ENCODE data around the gene SGSH. TPM values are rescaled to one million over a fixed set of nuclear protein-coding genes. Genes with fewer than 3 reads are reported as not detected.

The SGSH gene
- total RNA-seq, 1 experiment from 2014 or later: 33.4 TPM

DNA sequence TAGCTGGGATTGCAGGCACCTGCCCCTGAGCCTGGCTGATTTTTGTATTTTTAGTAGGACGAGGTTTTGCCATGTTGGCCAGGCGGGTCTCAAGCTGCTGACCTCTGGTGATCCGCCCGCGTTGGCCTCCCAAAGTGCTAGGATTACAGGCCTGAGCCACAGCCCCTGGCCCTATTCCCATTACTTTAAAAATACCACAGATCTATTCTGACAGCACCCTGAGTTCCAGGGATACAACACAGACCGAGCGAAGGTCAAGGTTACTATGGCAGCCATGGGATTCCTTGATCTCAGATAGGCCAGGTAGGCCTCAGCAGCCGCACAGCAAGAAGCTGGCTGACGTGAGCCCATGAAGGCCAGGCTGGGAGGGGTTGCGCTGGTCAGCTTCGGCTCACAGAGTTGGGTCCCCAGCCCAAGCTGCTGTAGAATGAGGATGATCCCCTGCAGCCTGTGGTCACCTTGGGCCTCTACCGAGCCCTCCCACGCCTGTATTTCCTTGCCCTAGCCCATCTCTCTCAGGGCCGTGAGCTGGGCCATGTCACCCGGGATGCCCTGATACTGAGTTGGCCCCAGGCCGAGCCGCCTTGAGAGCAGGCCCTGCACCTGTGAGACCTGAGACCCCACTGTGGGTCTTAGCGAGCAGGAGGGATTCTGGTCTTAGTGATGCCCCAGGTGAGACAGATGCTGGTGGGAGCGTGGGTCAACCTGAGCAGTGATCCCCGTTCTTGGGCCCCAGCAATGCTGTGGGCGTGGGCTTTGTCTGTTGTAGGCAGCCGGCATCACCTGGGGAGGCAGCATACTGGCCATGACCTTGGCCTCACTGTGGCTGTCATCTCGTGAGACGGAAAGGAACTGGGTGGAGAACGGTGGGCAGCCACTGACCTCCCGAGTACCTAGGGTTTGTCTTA is 23.6 kb upstream of the SGSH start:
- intact Hi-C loops (cut with micrococcal nuclease; ENCODE audit: unreplicated experiment): no loop called here
- H3K4me1 ChIP-seq (ENCODE audit: insufficient read depth, low read length, poor library complexity, severe bottlenecking): no peaks in the 10 kb centered on the region

GRCh38 chr17:80242505-80242904 is 22.4 kb upstream of the SGSH start:
- H3K4me3 ChIP-seq (ENCODE audit: low read depth, low read length, poor library complexity, severe bottlenecking): no peak overlapping the region
- H3K27ac ChIP-seq (ENCODE audit: low read depth, low read length, poor library complexity, severe bottlenecking): no peak overlapping the region
- ChIA-PET CTCF (no interaction called here), POLR2A (ENCODE audit: low non-redundant PET) (no interaction called here)
- no peaks in the 10 kb centered on the region for H3K9me3 ChIP-seq (ENCODE audit: low read depth, low read length, poor library complexity, severe bottlenecking)
- H3K27me3 ChIP-seq (replicated peaks; ENCODE audit: insufficient read depth, low read depth, low read length, poor library complexity): no peaks in the 10 kb centered on the region
- H3K36me3 ChIP-seq (ENCODE audit: insufficient read depth, low read length, poor library complexity, severe bottlenecking): no peaks in the 10 kb centered on the region
- no peak for DNase-seq (ENCODE audit: low spot score)
- TF ChIP-seq CTCF (conservative IDR thresholded peaks at IDR 0.05; ENCODE audit: low read depth, low read length) (no peak), EZH2 (IDR thresholded peaks at IDR 0.05; ENCODE audit: borderline replicate concordance, low read depth, low read length, poor library complexity, severe bottlenecking) (no peak)
- BruUV-seq (replicated peaks): no TSS peak
- intact Hi-C loops (cut with micrococcal nuclease; ENCODE audit: unreplicated experiment): no loop called here
- H3K4me1 ChIP-seq (ENCODE audit: insufficient read depth, low read length, poor library complexity, severe bottlenecking): no peaks in the 10 kb centered on the region

More for the DNA sequence above, 23.6 kb upstream of the SGSH start:
- no peaks in the 10 kb centered on the region for H3K27me3 ChIP-seq (replicated peaks; ENCODE audit: insufficient read depth, low read depth, low read length, poor library complexity)
- H3K9me3 ChIP-seq (ENCODE audit: low read depth, low read length, poor library complexity, severe bottlenecking): no peaks in the 10 kb centered on the region
- TF ChIP-seq EZH2 (IDR thresholded peaks at IDR 0.05; ENCODE audit: borderline replicate concordance, low read depth, low read length, poor library complexity, severe bottlenecking) (no peak), CTCF (conservative IDR thresholded peaks at IDR 0.05; ENCODE audit: low read depth, low read length) (no peak)
- H3K27ac ChIP-seq (ENCODE audit: low read depth, low read length, poor library complexity, severe bottlenecking): no peak overlapping the region
- no peak overlapping the region for H3K4me3 ChIP-seq (ENCODE audit: low read depth, low read length, poor library complexity, severe bottlenecking)
- DNase-seq (ENCODE audit: low spot score): no peak
- CTCF ChIA-PET: no interaction called here
- no peaks in the 10 kb centered on the region for H3K36me3 ChIP-seq (ENCODE audit: insufficient read depth, low read length, poor library complexity, severe bottlenecking)
- BruUV-seq (replicated peaks): no TSS peak
- POLR2A ChIA-PET (ENCODE audit: low non-redundant PET): no interaction called here

DNA sequence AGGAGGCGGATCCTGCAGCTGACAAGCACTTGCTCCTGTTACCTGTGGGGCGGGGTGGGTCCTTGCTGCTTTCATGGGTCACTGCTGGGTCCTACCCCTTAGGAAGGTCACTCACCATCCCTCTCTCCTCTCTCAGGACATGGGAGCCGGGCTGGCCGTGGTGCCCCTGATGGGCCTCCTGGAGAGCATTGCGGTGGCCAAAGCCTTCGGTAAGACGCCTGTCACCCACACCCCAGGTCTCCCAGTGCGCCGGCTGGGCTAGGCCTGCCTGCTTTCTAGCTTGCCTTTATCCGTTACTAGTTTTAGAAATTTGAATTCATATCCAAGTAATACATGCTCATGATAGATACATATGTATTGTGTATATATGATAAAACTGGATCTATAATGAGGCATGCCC is 17.3 kb upstream of the SGSH start:
- ChIA-PET POLR2A (ENCODE audit: low non-redundant PET) (no interaction called here), CTCF (interaction anchor here (0.6 kb wide), 1 partner anchor 242 kb away, joined by 5 read pairs; no protein-coding TSS in a partner anchor)
- Histone ChIP-seq H3K4me3 (ENCODE audit: low read depth, low read length, poor library complexity, severe bottlenecking) (no peak overlapping the region), H3K36me3 (ENCODE audit: insufficient read depth, low read length, poor library complexity, severe bottlenecking) (no peaks in the 10 kb centered on the region), H3K9me3 (ENCODE audit: low read depth, low read length, poor library complexity, severe bottlenecking) (peaks cover 12% of the 10 kb centered on the region), H3K4me1 (ENCODE audit: insufficient read depth, low read length, poor library complexity, severe bottlenecking) (no peaks in the 10 kb centered on the region), H3K27me3 (replicated peaks; ENCODE audit: insufficient read depth, low read depth, low read length, poor library complexity) (no peaks in the 10 kb centered on the region), H3K27ac (ENCODE audit: low read depth, low read length, poor library complexity, severe bottlenecking) (no peak overlapping the region)
- DNase-seq (ENCODE audit: low spot score): no peak
- BruUV-seq (replicated peaks): no TSS peak
- TF ChIP-seq CTCF (conservative IDR thresholded peaks at IDR 0.05; ENCODE audit: low read depth, low read length) (no peak), EZH2 (IDR thresholded peaks at IDR 0.05; ENCODE audit: borderline replicate concordance, low read depth, low read length, poor library complexity, severe bottlenecking) (no peak)
- intact Hi-C loops (cut with micrococcal nuclease; ENCODE audit: unreplicated experiment): no loop called here

Data from A673 (cell line).